GM18517 (cell line): ENCODE results near the gene THSD1.
"Not testable (repeated sequence)": the region's sequence is repeated elsewhere in the genome, so short reads cannot be mapped to it uniquely, and the experiment has no call there.

Experiments used
- ATAC-seq: cut with Tn5 transposase; IDR thresholded peaks from one replicate; pipeline ENCODE4 v1.9.1; 2021; ENCODE audit warnings: mild to moderate bottlenecking, moderate library complexity; ENCODE audit not compliant: unreplicated experiment

THSD1 gene

GRCh38 chr13:52362169-52362887, 43.6 kb downstream of the THSD1 start:
- ATAC-seq: not testable (repeated sequence)

GRCh38 chr13:52361225-52361624, 44.7 kb downstream of the THSD1 start:
- ATAC-seq: no peak

GRCh38 chr13:52359534-52359933, 46.4 kb downstream of the THSD1 start:
- ATAC-seq: no peak

GRCh38 chr13:52356327-52356726, 49.6 kb downstream of the THSD1 start:
- no peak for ATAC-seq

- no peak for ATAC-seq
Measured at GRCh38 chr13:52353193-52353592, 52.8 kb downstream of the THSD1 start.

GRCh38 chr13:52348983-52349780, 56.8 kb downstream of the THSD1 start:
- ATAC-seq: no peak

- no peak for ATAC-seq
Measured at GRCh38 chr13:52348071-52348470, 57.9 kb downstream of the THSD1 start.

- ATAC-seq: no peak
Measured at GRCh38 chr13:52345631-52346251, 60.2 kb downstream of the THSD1 start.

- ATAC-seq: no peak
Measured at GRCh38 chr13:52345048-52345447, 60.9 kb downstream of the THSD1 start.

- ATAC-seq: no peak
Measured at GRCh38 chr13:52344108-52344507, 61.9 kb downstream of the THSD1 start.

GRCh38 chr13:52342203-52342602, 63.8 kb downstream of the THSD1 start:
- not testable (repeated sequence) for ATAC-seq

- not testable (repeated sequence) for ATAC-seq
Measured at GRCh38 chr13:52337828-52338455, 68.0 kb downstream of the THSD1 start.

GRCh38 chr13:52334107-52334506, 71.9 kb downstream of the THSD1 start:
- ATAC-seq: not testable (repeated sequence)

- ATAC-seq: not testable (repeated sequence)
Measured at GRCh38 chr13:52331844-52332243, 74.1 kb downstream of the THSD1 start.
